Measurements from ENCODE around the gene SKI. TPM values are rescaled to one million over a fixed set of nuclear protein-coding genes. Genes with fewer than 3 reads are reported as not detected.

The SKI gene
- total RNA-seq, 1 donor from 2014 or later, result 67.5 TPM

- intact Hi-C loops (cut with micrococcal nuclease), result loop anchor here (1.0 kb wide), 2 partner anchors 22 to 321 kb away; no protein-coding TSS in a partner anchor
Measured at GRCh38 chr1:2227346-2228156, 568 bp upstream of the SKI start.

GRCh38 chr1:2228694-2229036, 546 bp downstream of the SKI start:
- intact Hi-C loops (cut with micrococcal nuclease), result no loop called here

- intact Hi-C loops (cut with micrococcal nuclease), result no loop called here
Measured at GRCh38 chr1:2229037-2229864, 1.1 kb downstream of the SKI start.

GRCh38 chr1:2229911-2230731, 2.0 kb downstream of the SKI start:
- intact Hi-C loops (cut with micrococcal nuclease), result no loop called here

- intact Hi-C loops (cut with micrococcal nuclease), result no loop called here
Measured at GRCh38 chr1:2230781-2231531, 2.8 kb downstream of the SKI start.

- intact Hi-C loops (cut with micrococcal nuclease), result loop anchor here (1.0 kb wide), 3 partner anchors 26 to 160 kb away; partner anchors contain the start of genes MORN1 and RER1
Measured at GRCh38 chr1:2231532-2232254, 3.6 kb downstream of the SKI start.

- intact Hi-C loops (cut with micrococcal nuclease), result loop anchor here (1.0 kb wide), 3 partner anchors 27 to 159 kb away; partner anchors contain the start of genes MORN1 and RER1
Measured at GRCh38 chr1:2232255-2232915, 4.3 kb downstream of the SKI start.

- intact Hi-C loops (cut with micrococcal nuclease), result loop anchor here (1.0 kb wide), 3 partner anchors 28 to 158 kb away; partner anchors contain the start of genes MORN1 and RER1
Measured at GRCh38 chr1:2232916-2233438, 4.9 kb downstream of the SKI start.

- intact Hi-C loops (cut with micrococcal nuclease), result no loop called here
Measured at GRCh38 chr1:2233468-2233867, 5.3 kb downstream of the SKI start.

- intact Hi-C loops (cut with micrococcal nuclease), result loop anchor here (1.0 kb wide), 4 partner anchors 21 to 66 kb away; no protein-coding TSS in a partner anchor
Measured at GRCh38 chr1:2233997-2234761, 6.1 kb downstream of the SKI start.

GRCh38 chr1:2234762-2235113, 6.6 kb downstream of the SKI start:
- intact Hi-C loops (cut with micrococcal nuclease), result loop anchor here (1.0 kb wide), 4 partner anchors 21 to 66 kb away; no protein-coding TSS in a partner anchor

- intact Hi-C loops (cut with micrococcal nuclease), result no loop called here
Measured at GRCh38 chr1:2235300-2235998, 7.3 kb downstream of the SKI start.

- intact Hi-C loops (cut with micrococcal nuclease), result no loop called here
Measured at GRCh38 chr1:2236695-2237677, 8.9 kb downstream of the SKI start.

- intact Hi-C loops (cut with micrococcal nuclease), result no loop called here
Measured at GRCh38 chr1:2237773-2238172, 9.7 kb downstream of the SKI start.

GRCh38 chr1:2238361-2239012, 10.4 kb downstream of the SKI start:
- intact Hi-C loops (cut with micrococcal nuclease), result no loop called here

GRCh38 chr1:2239013-2239370, 10.9 kb downstream of the SKI start:
- intact Hi-C loops (cut with micrococcal nuclease), result no loop called here

All from T-helper 1 cell treated with Interleukin-12 subunit alpha and Interleukin-12 subunit beta and Interleukin-4 antibody, amounts not matched to agents 30 ng/mL and 1 ng/mL, for 36 hours (primary cell).